ENCODE results near the gene C1QL2. TPM values are rescaled to one million over a fixed set of nuclear protein-coding genes. Genes with fewer than 3 reads are reported as not detected.

C1QL2 gene
- total RNA-seq = not detected in 2 replicates

DNA sequence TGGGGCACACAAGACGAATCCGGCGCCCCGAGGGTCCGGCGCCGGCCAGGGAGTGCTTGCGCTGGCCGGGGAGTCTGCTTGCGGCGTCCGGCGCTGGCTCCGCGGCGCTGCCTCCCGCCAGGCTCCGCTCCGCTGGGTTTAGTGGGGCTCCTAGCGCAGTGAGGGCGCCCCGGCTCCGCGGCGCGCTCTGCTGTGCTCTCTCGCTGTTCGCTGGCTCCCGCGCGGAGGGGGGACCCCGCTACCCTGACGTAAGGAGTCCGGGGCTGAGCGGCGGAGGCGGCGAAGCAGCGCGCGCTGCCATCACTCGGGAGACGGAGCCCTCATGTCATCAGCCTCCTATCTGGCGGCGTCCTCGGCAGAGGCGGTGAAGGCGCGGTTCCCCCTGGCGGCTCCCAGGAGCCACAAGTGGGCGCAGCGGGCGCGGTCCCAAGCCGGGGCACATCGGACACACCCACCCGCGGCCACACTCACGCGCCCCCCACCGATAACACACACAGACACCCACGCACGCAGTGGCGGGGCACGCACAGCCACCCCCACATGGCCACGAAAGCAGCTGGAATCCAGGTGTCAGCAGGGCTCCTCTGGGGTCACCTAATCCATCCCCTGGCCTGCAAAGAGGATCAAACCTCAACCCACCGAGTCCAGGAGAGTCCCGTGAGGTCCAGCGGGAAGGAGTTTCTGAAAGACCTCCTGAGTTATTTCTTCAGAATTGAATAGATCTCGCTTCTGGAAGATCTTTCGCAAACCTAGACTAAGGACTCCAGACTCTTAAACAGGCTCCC is at the start of gene C1QL2:
Gene C1QL2 (minus strand): TSS at position 189 of the 785 bp plus-strand sequence. CDS start 482 bp downstream, outside the sequence.

Other genes starting within 250 kb of the C1QL2 start
- not detected in 2 replicates for gene MARCO, start 216.6 kb downstream of the C1QL2 start, total RNA-seq
- 17.2 and 23.4 TPM in 2 replicates for gene STEAP3, start 65.1 kb upstream of the C1QL2 start, total RNA-seq
- 5.4 and 8.6 TPM in 2 replicates for gene C2orf76, start 208.1 kb upstream of the C1QL2 start, total RNA-seq
- 209 and 246 TPM in 2 replicates for gene DBI, start 208.2 kb upstream of the C1QL2 start, total RNA-seq